Keratinocyte (primary cell): ENCODE measurements around the gene UBE3A. TPM values are rescaled to one million over a fixed set of nuclear protein-coding genes. Genes with fewer than 3 reads are reported as not detected.

Source experiments
- DNase-seq: peaks from one replicate; pipeline ENCODE4 v3.0.0-alpha.2; 2011; ENCODE audit warnings: low read depth, missing footprints, low spot score
- FAIRE-seq: peaks from 2 replicates; lab custom pipeline; 2011; peaks lifted over from hg19 to GRCh38; lab: Jason Lieb, UNC
- H2AFZ ChIP-seq: 2 replicates; pipeline ENCODE4 v1.6.0; 2012; ENCODE audit warnings: low read length, control low read depth, inconsistent platforms; ENCODE audit not compliant: control insufficient read depth
- H3K27ac ChIP-seq: 2 replicates; pipeline ENCODE4 v1.5.1; 2011; ENCODE audit warnings: low read length; ENCODE audit not compliant: control insufficient read depth, insufficient read depth
- H3K27me3 ChIP-seq: 3 replicates; pipeline ENCODE4 v1.6.0; 2011; ENCODE audit warnings: low read length; ENCODE audit not compliant: control insufficient read depth, insufficient read depth; ENCODE audit errors: extremely low read depth
- H3K36me3 ChIP-seq, 2 experiments: 2 replicates in 1 of 2; 3 replicates in 1 of 2; pipeline ENCODE4 v1.5.1; 2011; ENCODE audit warnings: low read length in 2 of 2, mild to moderate bottlenecking in 1 of 2; ENCODE audit not compliant: control insufficient read depth in 2 of 2, insufficient read depth in 2 of 2; ENCODE audit errors: extremely low read depth in 1 of 2
- H3K4me1 ChIP-seq: 3 replicates; pipeline ENCODE4 v1.5.1; 2011; ENCODE audit warnings: low read length; ENCODE audit not compliant: control insufficient read depth, insufficient read depth; ENCODE audit errors: extremely low read depth
- H3K4me2 ChIP-seq: 3 replicates; pipeline ENCODE4 v1.6.0; 2011; ENCODE audit warnings: low read depth, low read length; ENCODE audit not compliant: control insufficient read depth, insufficient read depth; ENCODE audit errors: extremely low read depth
- H3K4me3 ChIP-seq, 3 experiments: fragments of 200-600 bp in 1 of 3; sonication (generic) in 1 of 3; 2 replicates in 2 of 3; 3 replicates in 1 of 3; pipeline ENCODE4 v1.5.1; 2011 to 2016; ENCODE audit warnings: low read length in 3 of 3, mild to moderate bottlenecking in 3 of 3, control low read depth in 2 of 3, inconsistent platforms in 1 of 3, low read depth in 1 of 3, mixed read lengths in 1 of 3, mixed run types in 1 of 3, moderate library complexity in 1 of 3; ENCODE audit not compliant: control insufficient read depth in 2 of 3, insufficient read depth in 2 of 3; ENCODE audit errors: extremely low read depth in 1 of 3
- H3K79me2 ChIP-seq: 2 replicates; pipeline ENCODE4 v1.6.0; 2012; ENCODE audit warnings: low read length; ENCODE audit not compliant: control insufficient read depth, insufficient read depth
- H3K9ac ChIP-seq: 3 replicates; pipeline ENCODE4 v1.6.0; 2011; ENCODE audit warnings: low read length; ENCODE audit not compliant: control insufficient read depth, insufficient read depth; ENCODE audit errors: extremely low read depth
- H3K9me1 ChIP-seq: 3 replicates; pipeline ENCODE4 v1.6.0; 2011; ENCODE audit warnings: low read length; ENCODE audit not compliant: control insufficient read depth, insufficient read depth; ENCODE audit errors: extremely low read depth
- H3K9me3 ChIP-seq: 2 replicates; pipeline ENCODE4 v1.5.1; 2012; ENCODE audit warnings: low read depth, low read length; ENCODE audit not compliant: control insufficient read depth
- H4K20me1 ChIP-seq: 3 replicates; pipeline ENCODE4 v1.6.0; 2011; ENCODE audit warnings: low read length; ENCODE audit not compliant: control insufficient read depth, insufficient read depth; ENCODE audit errors: extremely low read depth
- CTCF ChIP-seq, 3 experiments: IDR thresholded peaks in 1 of 3; conservative IDR thresholded peaks in 1 of 3; optimal IDR thresholded peaks in 1 of 3; 2 replicates in 2 of 3; 3 replicates in 1 of 3; pipeline versions ENCODE3 to v1.5.1; 2011; ENCODE audit warnings: low read length in 3 of 3, mild to moderate bottlenecking in 3 of 3, moderate library complexity in 2 of 3, control low read depth in 1 of 3, inconsistent platforms in 1 of 3; ENCODE audit not compliant: insufficient read depth in 2 of 3; ENCODE audit errors: extremely low read depth in 1 of 3
- EZH2 ChIP-seq: IDR thresholded peaks from one replicate; pipeline ENCODE4 v1.6.1; 2012; ENCODE audit warnings: inconsistent platforms, mild to moderate bottlenecking, low read length, moderate library complexity
- dilution Hi-C: fragments of 300-500 bp; cut with MboI; formaldehyde crosslinking; loops from one replicate; pipeline ENCODE4 v1.7.0; 2020; ENCODE audit warnings: low sequenced_read_pairs; ENCODE audit not compliant: extremely low pct_ligation_motif_present
- polyA plus RNA-seq, 5 experiments: library from polyadenylated mRNA; depleted of rRNA in 3 of 5; stranded (reverse) in 3 of 5; stranded (forward) in 1 of 5; unstranded in 1 of 5; fragments of >200 nt; gene quantifications; 1 replicate in 1 of 5; 2 replicates in 3 of 5; 3 replicates in 1 of 5; pipeline versions ENCODE4 v1.2.1 to v1.2.3, GENCODE V29; 2011 to 2012; ENCODE audit warnings: missing spikeins in 2 of 5, low read depth in 1 of 5, low replicate concordance in 1 of 5

UBE3A gene
- polyA plus RNA-seq, 1 donor (not counting 4 experiments of a cell fraction or from before 2014, with no cell fraction given) = 45.0 TPM

GRCh38 chr15:25408929-25409328 is 29.9 kb downstream of the UBE3A start:
- Histone ChIP-seq H3K4me1 (no peaks in the 10 kb centered on the region), H3K9me1 (peaks cover 2% of the 10 kb centered on the region), H3K4me3 (no peak overlapping the region), H2AFZ (no peak overlapping the region), H3K9me3 (no peaks in the 10 kb centered on the region), H3K4me2 (no peak overlapping the region), H3K27ac (no peak overlapping the region), H3K36me3 (peaks cover 1 to 3% of the 10 kb centered on the region in 2 experiments), H4K20me1 (peaks cover 7% of the 10 kb centered on the region), H3K27me3 (no peaks in the 10 kb centered on the region), H3K9ac (no peak overlapping the region), H3K79me2 (peaks cover 80% of the 10 kb centered on the region)
- FAIRE-seq (no peak), DNase-seq (no peak)
- dilution Hi-C loops = no loop called here
- TF ChIP-seq CTCF (optimal IDR thresholded peaks at IDR 0.05 in 1 of 3, IDR thresholded peaks at IDR 0.05 in 1 of 3, conservative IDR thresholded peaks at IDR 0.05 in 1 of 3; ENCODE audit: extremely low read depth in 1 of 3, insufficient read depth in 2 of 3, low read length in 3 of 3) = no peak
- TF ChIP-seq EZH2 = no peak

GRCh38 chr15:25408428-25408827 is 30.4 kb downstream of the UBE3A start:
- H3K79me2 ChIP-seq = peaks cover 75% of the 10 kb centered on the region
- DNase-seq (no peak), FAIRE-seq (no peak)
- peaks cover 7% of the 10 kb centered on the region for H4K20me1 ChIP-seq
- no peak for TF ChIP-seq EZH2
- no peak for TF ChIP-seq CTCF (optimal IDR thresholded peaks at IDR 0.05 in 1 of 3, IDR thresholded peaks at IDR 0.05 in 1 of 3, conservative IDR thresholded peaks at IDR 0.05 in 1 of 3; ENCODE audit: extremely low read depth in 1 of 3, insufficient read depth in 2 of 3, low read length in 3 of 3)
- no peaks in the 10 kb centered on the region for H3K9me3 ChIP-seq
- H3K27ac ChIP-seq = no peak overlapping the region
- H3K4me1 ChIP-seq = no peaks in the 10 kb centered on the region
- H3K4me3 ChIP-seq = no peak overlapping the region
- H3K9ac ChIP-seq = no peak overlapping the region
- H3K27me3 ChIP-seq = no peaks in the 10 kb centered on the region
- peaks cover 2% of the 10 kb centered on the region for H3K9me1 ChIP-seq
- H3K36me3 ChIP-seq = peaks cover 3 to 5% of the 10 kb centered on the region in 2 experiments
- H3K4me2 ChIP-seq = no peak overlapping the region
- H2AFZ ChIP-seq = no peak overlapping the region
- dilution Hi-C loops = no loop called here
